ENCODE data around the gene NMT1.

DNA sequence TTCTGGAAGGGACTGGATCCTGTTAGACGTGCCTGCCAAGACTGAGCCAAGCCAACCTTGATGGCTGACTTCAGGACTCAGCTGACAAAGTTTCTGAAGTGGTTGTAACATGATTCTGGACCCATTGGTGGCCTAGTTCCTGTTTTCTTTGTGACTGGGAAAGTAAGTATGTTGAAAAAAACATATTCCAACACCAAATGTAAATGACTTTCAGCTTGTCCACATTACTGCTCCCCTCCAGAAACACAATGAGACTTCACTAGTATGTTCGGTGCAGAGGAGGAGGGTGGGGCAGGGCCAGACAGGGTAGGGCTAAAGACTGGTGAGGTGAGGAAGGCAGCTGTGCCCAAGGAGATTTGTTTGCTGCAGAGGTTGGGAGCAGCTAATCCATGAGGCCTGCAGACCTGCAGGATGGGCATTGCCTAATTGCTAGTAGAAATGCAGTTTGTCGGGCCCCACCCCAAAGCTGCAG lies 26.4 kb downstream of the NMT1 start:
- no peak for TF ChIP-seq GATA2 (IDR thresholded peaks at IDR 0.05; ENCODE audit: low read depth, low read length)
- no peak for TF ChIP-seq GATA3 (IDR thresholded peaks at IDR 0.05; ENCODE audit: low read depth, low read length)

Measured in SH-SY5Y (cell line).